Islet of Langerhans (tissue), 1 donor: Measurements from ENCODE around the gene ROBO1.
"Not testable (repeated sequence)": the region's sequence is repeated elsewhere in the genome, so short reads cannot be mapped to it uniquely, and the experiment has no call there.

Experiments used
- FAIRE-seq: peaks from one replicate; lab custom pipeline; 2011; peaks lifted over from hg19 to GRCh38; lab: Jason Lieb, UNC

ROBO1 gene

DNA sequence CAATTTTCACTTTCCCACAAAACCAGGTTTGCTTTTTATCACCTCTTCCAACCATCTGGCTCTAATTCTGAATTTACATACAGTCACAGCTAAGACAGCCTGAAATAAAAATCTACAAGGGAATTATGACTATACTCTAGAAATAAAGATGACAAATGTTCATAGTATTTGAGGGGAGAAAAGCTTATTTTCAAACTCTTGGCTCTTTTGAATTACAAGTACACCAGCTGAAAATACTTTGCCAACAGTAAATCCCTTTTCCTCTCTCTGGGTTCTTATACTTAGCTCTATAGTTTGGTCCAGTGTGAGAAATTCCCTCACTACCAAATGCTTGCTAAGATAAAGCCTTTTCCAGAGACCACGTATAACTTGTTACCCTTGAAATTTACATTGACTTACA lies 1037.9 kb downstream of the ROBO1 start:
- no peak for FAIRE-seq

GRCh38 chr3:78728406-78729145 lies 1039.2 kb downstream of the ROBO1 start:
- peak; percentile 86 for FAIRE-seq

GRCh38 chr3:78726545-78726944 lies 1041.3 kb downstream of the ROBO1 start:
- FAIRE-seq = no peak

DNA sequence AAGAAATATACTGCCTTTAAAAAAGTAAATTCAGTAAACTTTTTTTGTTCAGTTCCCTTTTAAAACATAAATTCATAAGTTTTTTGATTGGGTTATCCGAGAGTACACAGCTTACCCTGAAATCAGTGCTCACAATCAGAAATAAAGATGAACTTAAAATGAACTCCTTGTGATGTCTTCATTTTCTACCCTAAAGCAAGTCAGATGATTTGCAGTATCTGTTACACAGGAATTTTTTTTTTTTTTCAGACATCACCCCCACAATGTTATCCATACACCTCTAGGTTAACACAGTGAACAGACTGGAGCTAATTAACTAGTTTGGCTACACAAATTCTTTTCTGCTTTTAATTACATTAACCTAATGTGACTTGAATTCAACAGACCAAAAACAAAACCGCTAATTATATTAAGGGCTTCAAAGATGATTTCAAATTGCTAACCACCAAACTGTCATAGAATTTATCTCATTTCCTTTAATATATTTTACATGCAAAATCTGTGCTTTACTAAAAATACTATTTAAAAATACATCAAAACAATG lies 1042.0 kb downstream of the ROBO1 start:
- FAIRE-seq = no peak

DNA sequence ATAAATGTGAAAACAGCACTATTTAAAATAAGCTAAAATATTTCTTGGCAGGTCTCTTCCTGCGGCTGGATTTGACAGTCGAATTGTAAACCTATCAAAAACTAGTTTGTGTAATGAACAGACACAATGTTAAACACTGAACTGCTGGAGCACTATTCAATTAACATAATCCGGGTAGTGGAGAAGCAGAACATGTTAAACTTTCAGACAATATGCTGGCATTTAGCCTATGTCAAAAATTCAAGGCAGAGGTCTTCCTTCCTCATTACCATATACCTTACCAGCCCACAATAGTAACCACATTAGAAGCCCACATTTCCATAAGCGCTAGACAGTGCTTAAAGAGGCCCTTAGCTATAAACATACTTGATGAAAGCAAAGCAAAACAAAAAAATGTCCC lies 1042.9 kb downstream of the ROBO1 start:
- FAIRE-seq = no peak

GRCh38 chr3:78724364-78724763 lies 1043.4 kb downstream of the ROBO1 start:
- not testable (repeated sequence) for FAIRE-seq

DNA sequence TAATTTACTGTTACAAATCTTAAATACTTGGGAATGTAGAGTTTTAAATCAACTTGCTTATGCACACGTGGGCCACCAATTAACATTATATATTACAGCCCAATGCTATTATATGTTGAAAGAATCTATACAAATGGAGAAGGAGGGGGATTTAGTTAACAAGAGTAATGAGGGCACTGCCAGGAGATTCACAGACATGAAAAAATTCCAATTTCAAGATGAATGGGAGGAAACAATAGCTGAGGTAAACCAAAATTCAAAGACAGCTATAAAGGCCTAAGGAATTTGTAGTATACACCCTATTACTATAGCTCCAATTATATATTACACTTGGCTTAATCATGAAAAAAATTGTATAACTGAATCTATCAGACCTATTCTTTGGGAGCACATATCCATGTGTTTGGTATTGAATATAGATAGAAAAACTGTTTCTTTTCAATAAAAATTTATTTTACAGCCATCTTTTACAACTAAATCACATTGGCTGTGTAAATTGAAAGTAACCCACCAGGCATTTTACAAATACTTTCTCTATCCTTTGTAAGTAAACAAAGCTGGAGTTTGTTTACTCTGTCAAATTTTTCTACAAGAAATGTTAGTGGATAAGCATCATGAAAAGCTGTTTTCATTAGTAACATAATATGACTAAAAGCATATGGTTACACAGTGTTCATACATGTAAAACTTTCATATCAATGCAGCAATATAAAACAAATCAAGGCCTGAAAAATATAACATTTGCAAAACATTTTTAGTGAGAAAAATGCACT lies 1045.8 kb downstream of the ROBO1 start:
- FAIRE-seq = no peak

- FAIRE-seq = no peak
These were observed 1049.1 kb downstream of the ROBO1 start for GRCh38 chr3:78718707-78719106.

GRCh38 chr3:78717041-78717440 lies 1050.8 kb downstream of the ROBO1 start:
- no peak for FAIRE-seq

GRCh38 chr3:78712941-78713340 lies 1054.9 kb downstream of the ROBO1 start:
- FAIRE-seq = no peak

DNA sequence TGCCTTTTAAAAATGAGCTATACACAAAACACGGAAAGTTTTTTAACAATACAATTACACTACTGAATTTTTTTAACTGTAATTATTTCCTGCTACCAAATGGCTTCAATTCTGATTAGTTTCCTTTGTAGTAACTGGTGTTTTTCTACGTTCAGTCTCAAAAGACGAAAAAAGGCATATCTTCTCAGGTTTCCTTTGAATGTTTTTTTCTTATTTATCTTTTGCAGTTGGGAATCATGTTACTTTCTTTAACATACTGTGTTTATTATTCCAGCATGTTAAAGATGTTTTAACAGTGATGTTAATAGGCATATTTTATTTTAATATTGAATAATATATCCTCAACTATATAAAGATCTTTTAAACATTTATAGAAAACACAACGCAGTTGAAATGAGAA lies 1055.5 kb downstream of the ROBO1 start:
- no peak for FAIRE-seq

DNA sequence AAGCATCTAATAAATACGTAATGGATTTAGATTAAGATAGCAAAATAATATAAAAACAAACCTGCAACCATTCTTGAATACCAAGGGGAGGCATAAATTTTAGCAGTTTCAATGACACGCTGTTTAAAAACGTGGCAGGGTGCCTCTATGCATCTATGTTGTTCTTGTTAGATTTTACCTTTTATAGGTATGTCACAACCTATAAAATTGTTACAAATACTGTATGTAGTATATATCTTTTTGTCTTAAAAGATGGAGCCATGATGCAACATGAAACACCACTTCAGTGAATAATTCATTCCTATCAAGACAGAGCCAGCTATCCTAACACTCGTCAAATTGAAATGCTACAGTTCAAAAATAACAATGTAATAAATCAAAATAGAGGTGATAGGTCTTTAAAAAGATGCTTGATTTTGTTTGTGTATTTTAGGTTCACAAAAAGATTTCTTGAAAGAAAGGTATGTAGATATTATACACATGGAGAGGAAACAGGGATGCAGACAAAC lies 1059.2 kb downstream of the ROBO1 start:
- FAIRE-seq = no peak

GRCh38 chr3:78707609-78708008 lies 1060.2 kb downstream of the ROBO1 start:
- FAIRE-seq = no peak

DNA sequence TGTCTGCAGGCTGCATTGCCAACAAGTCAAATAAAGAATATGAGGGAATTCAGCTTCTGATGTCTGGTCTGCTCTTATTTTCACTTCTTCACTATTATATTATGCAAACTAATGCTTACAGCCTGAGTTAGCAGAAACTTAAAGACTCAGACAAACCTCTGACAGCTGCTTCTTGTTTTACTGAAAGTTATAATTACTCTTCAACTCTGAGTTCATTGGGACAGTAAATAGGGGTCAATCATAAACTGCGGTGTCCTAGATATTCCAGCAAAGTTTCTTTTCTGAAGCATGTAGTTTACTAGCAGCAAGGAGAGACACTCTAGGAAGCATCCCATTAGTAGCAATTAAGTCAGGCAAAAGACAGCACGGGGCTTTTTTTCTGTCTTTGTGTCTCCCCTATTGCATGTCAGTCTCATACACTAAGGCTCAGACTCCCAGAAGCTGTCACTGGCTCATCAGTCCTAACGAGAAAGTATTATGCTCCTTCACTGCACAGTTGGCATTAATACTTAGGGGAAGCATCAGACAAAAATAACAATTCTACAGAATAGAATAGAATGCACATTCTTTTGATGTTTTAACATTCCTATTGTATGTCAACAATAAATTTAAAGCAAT lies 1060.8 kb downstream of the ROBO1 start:
- no peak for FAIRE-seq

DNA sequence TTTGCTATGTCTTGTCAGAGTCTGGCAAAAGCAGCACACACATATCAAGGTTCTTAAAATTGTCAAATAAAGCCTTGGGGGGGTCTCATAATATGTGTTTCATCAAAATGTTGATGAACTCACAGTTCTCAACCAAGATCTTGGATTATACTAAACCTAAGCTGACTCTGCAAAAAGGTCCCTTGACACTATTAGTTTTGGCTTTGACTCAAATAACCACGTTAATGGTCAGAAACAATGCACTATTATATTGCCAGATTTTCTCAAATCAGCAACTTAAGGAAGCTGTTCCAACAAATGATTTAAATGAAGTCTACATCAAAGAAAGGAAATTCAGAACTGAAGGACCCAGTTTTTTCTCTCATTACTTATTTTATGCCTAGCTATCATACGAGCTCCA lies 1063.9 kb downstream of the ROBO1 start:
- FAIRE-seq = no peak

DNA sequence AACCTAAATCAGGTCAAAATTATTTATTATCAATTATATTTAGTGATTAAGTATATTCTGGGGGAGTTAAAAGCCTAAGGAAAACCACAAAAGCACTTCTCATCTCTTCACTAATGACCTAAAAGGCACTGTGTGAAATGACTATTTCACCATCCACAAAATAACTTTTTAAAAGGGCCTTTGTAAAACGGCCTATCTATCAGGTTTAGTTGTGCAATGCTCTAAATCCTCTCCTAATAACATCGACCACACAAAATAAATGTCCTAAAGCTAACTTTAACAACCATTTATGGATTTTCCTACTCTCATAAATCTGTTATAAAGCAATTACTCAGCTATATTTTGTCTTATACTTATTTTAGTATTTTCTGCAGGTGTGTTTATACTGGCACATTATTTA lies 1066.3 kb downstream of the ROBO1 start:
- peak; percentile 24 for FAIRE-seq

DNA sequence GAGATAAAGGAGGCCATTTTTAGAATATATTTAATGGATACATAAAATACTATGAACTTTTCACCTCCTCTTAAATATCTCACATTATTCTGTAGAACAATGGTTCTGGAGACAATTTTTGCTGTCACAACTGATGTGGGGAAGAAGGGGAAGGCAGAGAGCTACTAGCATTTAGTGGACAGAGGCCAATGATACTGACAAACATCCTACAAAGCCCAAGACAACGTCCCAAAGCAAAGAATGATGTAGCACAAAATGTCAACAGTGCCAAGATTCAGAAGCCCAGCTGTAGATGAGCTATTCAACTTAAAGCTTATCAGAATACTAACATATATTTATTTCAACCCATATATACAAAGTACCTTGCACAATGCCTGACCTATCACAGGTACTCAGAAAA lies 1069.4 kb downstream of the ROBO1 start:
- no peak for FAIRE-seq

DNA sequence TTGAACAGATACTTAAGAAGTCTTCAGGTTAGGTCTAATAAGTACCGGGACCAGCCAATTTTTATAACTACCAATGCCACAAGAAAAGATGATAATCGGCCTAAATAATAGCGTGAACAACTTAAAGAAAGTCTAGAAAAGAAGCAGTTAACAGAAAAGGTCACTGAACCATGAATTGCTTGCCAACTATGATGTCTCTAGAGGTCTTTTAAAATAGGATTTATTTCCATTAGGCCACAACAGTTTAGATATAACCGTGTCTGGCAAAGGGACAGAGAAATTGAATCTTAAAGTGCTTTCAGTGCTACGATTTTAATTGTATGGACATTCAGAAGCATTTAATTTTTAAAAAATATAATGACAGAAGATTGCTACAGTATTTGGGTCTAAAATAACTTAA lies 1070.4 kb downstream of the ROBO1 start:
- FAIRE-seq = no peak

DNA sequence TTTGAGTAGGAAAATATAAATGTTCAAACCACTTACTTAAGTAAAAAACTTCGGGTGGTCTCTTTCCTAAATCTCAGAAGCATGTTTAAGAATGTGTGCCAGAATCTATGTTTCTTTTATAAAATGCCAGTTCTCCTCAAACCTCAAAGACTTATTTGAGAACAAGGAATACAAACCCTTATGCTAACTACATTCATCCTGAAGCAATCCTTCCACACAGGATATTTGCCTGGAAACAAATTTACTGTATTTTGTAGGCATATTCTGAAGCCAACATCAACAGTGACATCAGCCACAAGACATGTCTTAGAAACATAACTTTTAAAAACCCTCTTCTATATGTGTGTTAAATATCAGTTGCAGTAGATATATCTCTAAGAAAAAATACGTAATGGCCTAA lies 1077.0 kb downstream of the ROBO1 start:
- FAIRE-seq = no peak

DNA sequence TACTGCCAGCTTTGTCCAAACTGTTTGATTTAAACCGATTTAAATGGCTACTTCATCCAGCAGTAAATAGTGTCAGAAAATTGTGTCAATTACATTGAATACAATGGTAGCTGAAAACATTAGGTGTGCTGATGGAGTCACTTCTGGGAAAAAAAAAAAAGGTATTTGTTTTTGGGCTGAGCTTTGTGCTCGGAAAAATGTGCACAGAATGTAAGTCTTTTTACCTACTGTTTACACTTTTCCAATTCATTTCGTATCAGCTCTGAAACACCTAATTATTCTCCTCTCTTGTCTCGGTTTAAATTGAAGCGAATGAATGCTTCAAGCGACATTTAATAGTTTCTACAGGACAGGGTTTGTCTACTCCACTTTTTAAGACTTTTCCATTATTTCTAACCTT lies 1078.4 kb downstream of the ROBO1 start:
- no peak for FAIRE-seq

GRCh38 chr3:78687520-78687919 lies 1080.3 kb downstream of the ROBO1 start:
- FAIRE-seq = no peak

GRCh38 chr3:78683284-78683683 lies 1084.5 kb downstream of the ROBO1 start:
- FAIRE-seq = no peak
